HFFc6 (cell line): Measurements from ENCODE around the gene MXRA8. TPM values are rescaled to one million over a fixed set of nuclear protein-coding genes. Genes with fewer than 3 reads are reported as not detected.

Experiments used
- DNase-seq: peaks from one replicate; pipeline ENCODE4 v3.0.0-alpha.2; 2018
- H3K27ac Mint-ChIP-seq: 2 replicates; pipeline ENCODE4 v1.8.0; 2020; ENCODE audit warnings: mild to moderate bottlenecking, mixed read lengths
- H3K27me3 Mint-ChIP-seq: 2 replicates; pipeline ENCODE4 v1.8.0; 2021; ENCODE audit warnings: mild to moderate bottlenecking, moderate library complexity, mixed read lengths; ENCODE audit not compliant: insufficient read depth
- H3K36me3 Mint-ChIP-seq: 2 replicates; pipeline ENCODE4 v1.8.0; 2021; ENCODE audit warnings: low read depth, mixed read lengths
- H3K4me1 Mint-ChIP-seq: 2 replicates; pipeline ENCODE4 v1.8.0; 2020; ENCODE audit warnings: low read depth, mixed read lengths
- H3K4me3 Mint-ChIP-seq: 2 replicates; pipeline ENCODE4 v1.8.0; 2020; ENCODE audit warnings: mild to moderate bottlenecking, moderate library complexity, mixed read lengths
- H3K9me3 Mint-ChIP-seq: 2 replicates; pipeline ENCODE4 v1.8.0; 2020; ENCODE audit warnings: mild to moderate bottlenecking, mixed read lengths
- CTCF ChIP-seq: fragments of 200-600 bp; sonication (generic); IDR thresholded peaks from 2 replicates; pipeline ENCODE4 v1.5.0; 2021; ENCODE audit warnings: antibody characterized with exemption, mild to moderate bottlenecking
- total RNA-seq, 6 experiments: library from RNA; stranded (reverse); fragmentation: NEBNext Ultra II Directional; extraction: Animal tissue kit (Norgen Biotek cat#: 25700); gene quantifications; 2 replicates in 1 of 6; 3 replicates in 5 of 6; pipeline ENCODE4 v1.2.3, GENCODE V29; 2021

The MXRA8 gene
- total RNA-seq, 6 experiments from 2014 or later = 438 to 570 (median 524) TPM

DNA sequence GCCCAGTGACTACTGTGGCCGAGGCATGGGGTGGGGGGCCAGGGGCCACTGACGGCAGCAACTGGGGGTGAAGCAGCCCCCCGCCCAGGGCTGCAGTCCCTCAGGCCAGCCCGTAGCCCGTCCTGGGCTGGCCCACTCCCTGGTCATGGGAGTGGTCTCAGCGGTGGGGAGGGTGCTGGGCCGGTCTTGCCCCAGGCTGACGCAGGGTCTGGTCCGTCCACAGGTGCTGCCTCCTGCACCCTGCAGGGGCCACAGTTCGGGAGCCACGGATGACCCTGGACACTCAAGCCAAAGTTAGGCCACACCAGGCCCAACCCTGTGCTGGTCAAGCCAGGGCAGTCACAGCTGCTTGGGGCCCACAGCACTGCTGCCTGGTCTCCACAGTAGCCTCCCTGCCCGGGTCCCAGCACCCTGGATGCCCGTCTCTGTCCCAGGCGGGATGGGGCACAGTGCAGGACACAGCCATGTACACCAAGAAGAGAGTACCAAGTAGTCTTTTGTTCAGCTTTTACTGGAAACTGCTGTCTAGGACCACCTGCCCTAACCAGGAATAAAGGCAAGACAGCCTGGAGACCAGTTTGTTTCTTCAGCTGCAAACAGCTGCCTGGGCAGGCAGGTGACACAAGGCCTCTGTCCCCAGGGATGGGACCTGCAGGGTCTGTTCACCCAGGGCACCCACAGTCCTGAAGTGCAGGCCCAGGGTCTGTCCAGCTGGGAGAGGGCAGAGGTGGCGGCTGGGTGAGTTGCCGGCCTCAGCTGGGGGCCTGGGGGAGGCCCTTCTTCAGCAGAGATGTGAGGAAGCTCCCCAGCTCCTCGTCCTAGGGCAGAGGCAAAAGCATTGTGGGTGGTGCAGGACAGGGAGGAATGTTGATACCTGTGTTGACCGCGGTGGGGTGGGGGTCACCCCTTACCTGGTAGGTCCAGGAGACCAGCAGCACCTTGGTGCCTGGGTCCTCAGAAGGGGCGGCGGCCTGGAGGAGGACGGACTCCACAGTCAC lies 46.9 kb downstream of the MXRA8 start:
- DNase-seq = no peak
- Mint-ChIP-seq H3K4me1 (peaks cover 8% of the 10 kb centered on the region), H3K36me3 (no peaks in the 10 kb centered on the region; the same call in 1 of the 2 replicates), H3K27ac (no peak overlapping the region), H3K4me3 (no peak overlapping the region), H3K27me3 (peaks cover 7% of the 10 kb centered on the region), H3K9me3 (no peaks in the 10 kb centered on the region)
- TF ChIP-seq CTCF = no peak

DNA sequence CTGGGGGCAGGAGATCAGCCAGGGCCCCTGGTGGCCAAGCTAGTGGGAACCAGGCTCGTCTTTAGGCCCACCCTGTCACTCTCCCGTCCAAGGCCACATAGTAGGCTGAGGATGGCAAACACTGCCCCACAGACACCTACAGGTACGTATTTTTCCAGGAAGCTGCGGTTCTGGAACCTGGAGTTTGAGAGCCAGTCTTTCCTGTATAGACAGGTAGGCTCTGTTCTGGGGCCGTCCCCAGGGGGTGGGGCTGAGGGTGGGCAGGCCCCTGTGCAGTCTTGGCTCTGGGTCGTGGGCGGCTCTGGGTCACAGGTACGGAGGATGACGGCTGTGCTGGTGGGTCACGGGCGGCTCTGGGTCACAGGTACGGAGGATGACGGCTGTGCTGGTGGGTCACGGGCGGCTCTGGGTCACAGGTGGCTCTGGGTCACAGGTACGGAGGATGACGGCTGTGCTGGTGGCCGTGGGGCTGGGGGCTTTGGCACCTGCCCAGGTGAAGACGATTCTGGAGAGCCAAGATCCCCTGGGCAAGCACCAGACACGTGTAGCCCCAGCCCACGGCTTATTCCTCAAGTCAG lies 47.8 kb downstream of the MXRA8 start:
- Mint-ChIP-seq H3K36me3 (no peaks in the 10 kb centered on the region; the same call in 1 of the 2 replicates), H3K27ac (no peak overlapping the region), H3K4me1 (peaks cover 16% of the 10 kb centered on the region), H3K4me3 (no peak overlapping the region; the same call in 1 of the 2 replicates), H3K9me3 (no peaks in the 10 kb centered on the region), H3K27me3 (peaks cover 6% of the 10 kb centered on the region)
- no peak for TF ChIP-seq CTCF
- DNase-seq = no peak

GRCh38 chr1:1310109-1310385 lies 48.3 kb downstream of the MXRA8 start:
- DNase-seq = no peak
- Mint-ChIP-seq H3K36me3 (no peaks in the 10 kb centered on the region; the same call in 1 of the 2 replicates), H3K27me3 (peaks cover 6% of the 10 kb centered on the region), H3K4me1 (peaks cover 18% of the 10 kb centered on the region), H3K27ac (no peak overlapping the region), H3K4me3 (peak overlapping the region; percentile 82), H3K9me3 (no peaks in the 10 kb centered on the region)
- peak; percentile 9; the same call in 1 of the 2 replicates for TF ChIP-seq CTCF

DNA sequence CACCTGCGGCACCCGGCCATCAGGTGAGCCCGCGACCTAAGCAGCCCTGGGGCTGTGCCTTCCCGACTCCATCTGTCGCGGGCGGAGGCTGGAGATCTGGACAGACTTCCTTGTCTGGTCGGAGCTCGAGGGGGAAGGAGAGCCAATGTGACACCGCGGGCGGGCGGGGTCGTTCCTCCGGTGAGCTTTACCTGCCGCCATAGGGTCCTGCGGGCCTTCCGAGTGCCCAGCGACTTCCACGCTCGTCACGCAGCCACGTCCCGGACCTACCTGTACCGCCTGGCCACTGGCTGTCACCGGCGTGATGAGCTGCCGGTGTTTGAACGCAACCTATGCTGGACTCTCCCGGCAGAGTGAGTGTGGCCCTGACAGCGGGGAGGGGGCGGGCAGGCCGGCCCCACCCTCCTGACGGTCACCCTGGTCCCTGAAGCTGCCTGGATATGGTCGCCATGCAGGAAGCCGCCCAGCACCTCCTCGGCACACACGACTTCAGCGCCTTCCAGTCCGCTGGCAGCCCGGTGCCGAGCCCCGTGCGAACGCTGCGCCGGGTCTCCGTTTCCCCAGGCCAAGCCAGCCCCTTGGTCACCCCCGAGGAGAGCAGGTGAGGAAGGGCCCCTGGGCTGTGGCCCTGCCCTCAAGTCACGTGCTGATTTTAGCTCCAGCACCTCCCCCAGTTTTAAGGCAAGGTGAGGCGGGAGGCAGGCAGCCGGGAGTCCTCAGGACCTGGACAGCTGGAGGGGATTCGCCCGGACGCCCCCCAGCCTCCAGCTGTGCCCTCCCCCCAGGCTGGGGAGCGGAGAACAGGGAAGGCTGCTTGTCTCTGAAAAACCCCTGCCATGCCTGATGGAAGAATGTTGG lies 48.9 kb downstream of the MXRA8 start:
- peaks cover 24% of the 10 kb centered on the region for H3K4me1 Mint-ChIP-seq
- H3K4me3 Mint-ChIP-seq = peak overlapping the region; percentile 82
- no peak for DNase-seq
- H3K27me3 Mint-ChIP-seq = peaks cover 3% of the 10 kb centered on the region
- H3K36me3 Mint-ChIP-seq = no peaks in the 10 kb centered on the region; the same call in 1 of the 2 replicates
- peak overlapping the region; percentile 45 for H3K27ac Mint-ChIP-seq
- TF ChIP-seq CTCF = no peak
- H3K9me3 Mint-ChIP-seq = no peaks in the 10 kb centered on the region

DNA sequence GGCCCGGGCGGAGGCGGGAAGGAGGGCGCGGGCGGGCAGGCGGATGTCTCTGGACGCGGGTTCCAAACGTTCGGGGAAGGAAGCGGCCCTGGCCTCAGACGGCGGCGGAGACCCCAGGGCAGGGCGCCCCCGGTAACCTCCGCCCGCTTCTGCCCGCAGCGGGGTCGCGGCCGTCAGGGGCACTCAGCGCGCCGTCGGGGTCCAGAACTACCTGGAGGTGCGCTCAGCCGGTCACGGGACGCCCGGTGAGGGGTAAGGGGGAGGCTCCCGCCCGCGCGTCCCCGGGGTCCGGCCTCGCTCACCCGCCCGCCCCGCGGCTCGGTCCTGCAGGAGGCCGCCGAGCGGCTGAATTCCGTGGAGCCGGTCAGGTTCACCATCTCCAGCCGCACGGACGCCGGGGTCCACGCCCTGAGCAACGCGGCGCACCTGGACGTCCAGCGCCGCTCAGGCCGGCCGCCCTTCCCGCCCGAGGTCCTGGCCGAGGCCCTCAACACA lies 49.6 kb downstream of the MXRA8 start:
- peak overlapping the region; percentile 82 for H3K4me3 Mint-ChIP-seq
- peak overlapping the region; percentile 77 for H3K27ac Mint-ChIP-seq
- H3K4me1 Mint-ChIP-seq = peaks cover 26% of the 10 kb centered on the region
- no peak for TF ChIP-seq CTCF
- H3K9me3 Mint-ChIP-seq = no peaks in the 10 kb centered on the region
- H3K27me3 Mint-ChIP-seq = peaks cover 3% of the 10 kb centered on the region
- H3K36me3 Mint-ChIP-seq = no peaks in the 10 kb centered on the region; the same call in 1 of the 2 replicates
- DNase-seq = no peak
